OCI-M1 (cell line): ENCODE data around the gene IL36B.

ENCODE experiments used
- DNase-seq: peaks from one replicate; lab custom pipeline; 2025; lab: John Stamatoyannopoulos, UW

Gene IL36B

DNA sequence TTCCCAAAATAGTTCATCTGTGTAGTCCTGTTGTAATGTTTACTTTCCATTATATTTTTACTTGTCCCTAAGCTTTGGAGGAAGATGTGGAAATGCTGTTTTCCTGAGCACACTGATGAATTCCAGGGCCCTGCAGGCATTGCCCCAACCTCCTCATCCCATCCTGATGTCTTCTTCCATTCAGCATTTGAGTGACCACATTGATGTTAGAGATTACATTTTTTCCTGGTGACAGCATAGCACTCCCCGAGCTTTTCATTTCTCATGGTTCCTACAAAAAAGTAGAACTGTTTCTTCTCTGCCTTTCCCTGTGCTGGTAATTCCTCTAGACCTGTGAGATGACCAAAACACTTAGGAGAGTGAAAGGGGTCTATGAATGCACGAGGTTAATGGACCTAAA, 42.6 kb downstream of the IL36B start:
- no peak for DNase-seq

DNA sequence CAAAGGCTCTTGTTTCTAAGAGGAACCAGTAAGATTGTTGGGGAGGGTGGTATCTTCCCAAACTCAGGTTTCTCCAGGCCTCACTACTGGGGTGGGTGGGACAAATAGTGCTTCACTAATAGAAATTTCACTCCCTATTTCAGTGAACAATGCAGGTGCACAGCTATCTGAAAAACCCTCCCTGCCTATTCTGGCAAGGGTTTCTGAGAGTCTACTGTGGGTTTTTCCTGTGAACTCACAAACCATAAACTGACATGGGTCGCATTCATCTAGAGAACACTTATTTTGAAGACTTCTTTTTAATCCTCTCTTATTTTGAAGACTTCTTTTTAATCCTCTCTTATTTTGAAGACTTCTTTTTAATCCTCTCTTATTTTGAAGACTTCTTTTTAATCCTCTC, 43.0 kb downstream of the IL36B start:
- no peak for DNase-seq

DNA sequence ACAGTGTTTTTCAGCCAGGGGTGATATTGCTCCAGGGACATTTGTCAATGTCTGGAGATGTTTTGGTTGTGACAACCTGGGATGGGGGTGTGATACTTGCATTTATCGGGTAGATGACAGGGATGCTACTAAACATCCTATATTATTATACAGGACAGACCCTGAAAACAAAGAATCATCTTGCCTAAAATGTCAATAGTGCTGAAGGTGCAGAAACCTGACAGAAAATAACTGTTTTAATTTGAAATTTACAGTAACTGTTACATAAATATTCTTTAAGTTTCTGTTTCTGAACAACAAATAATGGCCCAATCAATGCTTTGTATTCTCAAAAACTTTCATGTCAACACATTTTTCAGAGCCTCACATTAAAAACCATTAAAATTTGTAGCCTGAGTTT, 45.4 kb downstream of the IL36B start:
- DNase-seq: no peak

DNA sequence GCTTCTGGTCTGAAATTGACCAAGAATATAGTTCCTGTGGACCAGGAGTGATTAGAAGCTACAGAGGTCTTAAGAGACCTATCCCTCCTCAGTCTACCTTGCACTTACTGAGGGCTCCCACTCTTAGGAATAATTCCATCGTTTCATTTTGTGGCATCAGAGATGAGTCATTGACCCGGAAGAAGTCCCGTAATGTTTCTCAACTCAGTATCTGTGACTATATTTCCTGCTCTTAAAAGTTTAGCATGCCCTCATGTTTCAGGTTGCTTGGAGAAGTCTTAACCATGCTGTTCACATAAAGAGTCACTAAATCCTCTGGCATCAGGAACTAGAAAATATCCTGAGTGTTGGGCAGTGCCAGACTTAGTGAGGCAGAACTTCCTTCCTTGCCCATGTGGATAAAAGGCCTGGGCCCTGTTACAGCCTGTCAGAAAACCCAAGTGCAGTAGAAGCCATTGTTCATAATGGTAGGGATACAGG, 47.6 kb downstream of the IL36B start, which contains the start of gene IL36A:
Gene IL36A, plus strand, starts transcription at position 430 of the 480 bp plus-strand sequence. CDS start 413 bp downstream, outside the sequence.
- DNase-seq: no peak

DNA sequence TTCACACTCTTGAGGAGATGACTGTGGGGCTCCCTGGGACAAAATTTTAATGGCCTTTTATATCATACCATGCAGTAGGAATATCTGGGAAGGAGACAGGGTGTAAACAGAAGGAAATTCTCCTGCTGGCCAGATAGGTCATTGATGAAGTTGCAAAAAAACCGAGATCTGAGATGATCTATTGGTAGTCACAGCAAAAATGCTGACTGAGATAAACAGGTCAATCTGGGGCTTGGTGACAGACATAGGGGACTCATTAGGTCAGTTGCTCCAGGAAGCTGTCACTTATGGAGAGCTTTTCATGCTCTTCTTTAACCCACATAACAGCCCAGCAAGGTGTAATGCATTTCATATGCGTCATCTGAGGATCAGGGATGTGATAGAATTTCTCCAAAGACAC, 50.0 kb downstream of the IL36B start:
- no peak for DNase-seq

DNA sequence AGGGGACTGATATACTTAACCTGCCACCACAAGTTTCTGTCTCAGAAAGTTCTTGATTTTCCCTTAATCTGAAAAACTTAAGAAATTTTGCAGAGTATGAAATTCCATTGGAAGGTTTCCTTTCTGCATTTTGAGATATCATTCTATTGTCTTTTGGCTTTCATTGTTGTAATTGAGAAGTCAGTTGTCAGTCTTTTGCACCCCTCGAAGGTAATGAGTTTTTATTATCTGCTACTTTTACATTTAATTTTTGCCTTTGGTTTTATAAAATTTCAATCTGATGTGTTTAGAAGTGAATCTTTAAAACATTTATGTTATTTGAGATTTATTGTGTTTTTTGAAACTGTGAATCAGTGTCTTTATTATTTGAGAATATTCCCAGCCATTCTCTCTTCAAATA, 52.2 kb downstream of the IL36B start:
- DNase-seq: peak; percentile 29

DNA sequence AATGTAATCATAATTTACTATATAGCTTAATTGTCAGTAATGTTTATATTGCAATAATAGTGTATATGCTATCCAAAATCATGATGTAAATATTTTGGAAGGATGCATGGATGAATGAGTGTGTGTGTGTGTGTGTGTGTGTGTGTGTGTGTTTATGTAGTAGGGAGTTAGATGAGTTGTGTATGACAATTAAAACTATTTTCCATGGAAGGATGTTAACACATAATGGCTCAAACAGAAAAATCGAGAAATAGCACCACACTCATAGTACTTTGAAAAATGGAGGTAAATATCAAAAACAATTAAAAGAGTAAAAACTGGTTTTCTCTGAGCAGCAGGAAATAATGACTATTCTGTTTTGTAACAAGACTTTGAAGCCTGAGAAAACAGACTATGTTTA, 55.5 kb downstream of the IL36B start:
- no peak for DNase-seq

DNA sequence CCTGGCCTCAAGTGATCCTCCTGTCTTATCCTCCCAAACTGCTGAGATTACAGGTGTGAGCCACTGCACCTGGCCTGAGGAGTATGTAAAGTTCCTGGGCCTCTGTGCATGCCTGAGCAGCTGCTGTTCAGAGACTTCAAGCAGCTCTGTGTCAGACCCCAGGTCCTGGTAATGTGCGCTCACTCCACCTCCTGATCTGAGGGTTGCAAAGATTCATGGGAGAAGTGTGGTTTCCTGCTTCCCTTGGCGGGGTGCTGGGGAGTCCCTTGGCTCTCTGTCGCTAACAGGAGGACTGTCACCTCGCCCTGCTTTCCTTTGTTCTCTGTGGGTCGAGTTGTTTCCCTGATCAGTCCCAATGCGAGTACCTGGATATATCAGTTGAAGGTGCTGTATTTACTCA, 56.0 kb downstream of the IL36B start:
- no peak for DNase-seq

DNA sequence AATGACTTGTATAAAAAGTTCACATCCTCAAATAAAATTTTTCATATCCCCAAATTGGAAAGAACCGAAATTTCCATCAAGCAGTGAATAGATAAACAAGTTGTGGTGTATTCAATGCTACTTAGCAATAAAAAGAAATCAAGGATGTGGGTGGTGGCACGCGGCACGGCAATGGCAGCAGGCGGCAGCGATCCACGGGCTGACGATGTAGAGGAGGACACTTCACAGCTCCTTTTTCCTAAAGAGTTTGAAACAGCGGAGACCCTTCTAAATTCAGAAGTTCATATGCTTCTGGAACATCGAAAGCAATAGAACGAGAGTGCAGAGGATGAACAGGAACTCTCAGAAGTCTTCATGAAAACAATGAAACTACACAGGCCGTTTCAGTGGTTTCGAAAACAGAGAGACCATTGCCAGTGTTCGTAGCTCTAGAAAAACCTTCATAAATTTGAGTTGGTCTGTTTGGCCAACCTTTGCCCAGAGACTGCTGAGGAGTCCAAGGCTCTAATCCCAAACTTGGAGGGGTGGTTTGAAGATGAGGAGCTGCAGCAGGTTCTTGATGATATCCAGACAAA, 57.2 kb downstream of the IL36B start:
- no peak for DNase-seq

DNA sequence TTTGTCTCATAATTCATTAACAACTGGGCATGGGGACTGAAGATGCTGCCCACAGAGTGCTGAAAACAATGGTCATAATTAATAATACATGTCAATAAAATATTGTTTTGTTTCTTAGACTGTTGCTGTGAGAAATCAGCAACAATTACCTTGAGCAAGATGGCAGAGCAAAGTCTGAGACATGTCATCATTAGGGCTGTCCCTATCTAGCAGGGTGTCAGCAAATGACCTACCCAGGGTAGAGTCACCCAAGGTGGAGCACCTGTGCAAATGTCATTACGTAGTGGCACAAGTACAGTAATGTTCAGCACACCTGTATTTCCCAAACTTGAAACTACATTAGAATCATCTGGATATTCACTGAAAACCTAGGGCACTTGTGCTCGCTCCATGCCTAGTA, 58.0 kb downstream of the IL36B start:
- DNase-seq: no peak

DNA sequence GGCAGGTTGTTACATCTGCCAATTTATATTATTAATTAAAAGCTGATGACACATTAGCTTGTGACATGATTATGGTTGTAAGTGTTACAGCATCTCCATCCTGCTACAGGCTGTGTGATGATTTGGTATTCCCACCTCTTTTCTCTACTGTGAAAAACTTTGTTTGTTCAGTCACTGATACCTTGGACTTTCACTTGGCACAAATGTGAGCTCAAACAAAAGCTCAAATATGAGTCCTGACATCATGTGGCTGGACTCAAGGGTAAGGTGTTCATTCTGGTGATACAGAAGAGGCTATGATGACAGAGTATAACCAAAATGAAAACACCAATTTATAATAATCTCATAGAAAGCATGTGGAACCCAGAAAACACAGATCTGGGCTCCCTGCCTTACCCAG, 58.8 kb downstream of the IL36B start:
- DNase-seq: no peak

DNA sequence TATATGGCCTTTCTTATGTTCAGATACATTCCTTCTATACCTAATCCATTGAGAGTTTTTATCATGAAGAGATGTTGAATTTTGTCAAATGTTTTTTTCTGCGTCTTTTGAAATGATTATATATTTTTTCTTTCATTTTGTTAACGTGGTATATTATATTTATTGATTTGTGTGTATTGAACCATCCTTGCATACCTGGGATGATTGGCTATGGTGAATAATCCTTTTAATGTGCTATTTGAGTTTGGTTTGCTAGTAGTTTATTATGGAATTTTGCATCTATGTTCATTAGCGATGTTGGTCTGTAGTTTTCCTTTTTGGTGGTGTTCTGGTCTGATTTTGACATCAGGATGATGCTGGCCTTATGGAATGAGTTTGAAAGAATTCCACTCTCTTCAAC, 63.1 kb downstream of the IL36B start:
- DNase-seq: no peak

DNA sequence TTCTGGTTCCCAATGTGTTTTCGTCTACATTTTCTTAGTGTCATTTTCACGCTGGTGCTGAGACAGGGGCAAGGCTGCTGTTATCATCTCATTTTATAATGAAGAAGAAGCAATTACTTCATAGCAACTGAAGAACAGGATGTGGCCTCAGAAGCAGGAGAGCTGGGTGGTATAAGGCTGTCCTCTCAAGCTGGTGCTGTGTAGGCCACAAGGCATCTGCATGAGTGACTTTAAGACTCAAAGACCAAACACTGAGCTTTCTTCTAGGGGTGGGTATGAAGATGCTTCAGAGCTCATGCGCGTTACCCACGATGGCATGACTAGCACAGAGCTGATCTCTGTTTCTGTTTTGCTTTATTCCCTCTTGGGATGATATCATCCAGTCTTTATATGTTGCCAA, 67.6 kb downstream of the IL36B start:
- no peak for DNase-seq

DNA sequence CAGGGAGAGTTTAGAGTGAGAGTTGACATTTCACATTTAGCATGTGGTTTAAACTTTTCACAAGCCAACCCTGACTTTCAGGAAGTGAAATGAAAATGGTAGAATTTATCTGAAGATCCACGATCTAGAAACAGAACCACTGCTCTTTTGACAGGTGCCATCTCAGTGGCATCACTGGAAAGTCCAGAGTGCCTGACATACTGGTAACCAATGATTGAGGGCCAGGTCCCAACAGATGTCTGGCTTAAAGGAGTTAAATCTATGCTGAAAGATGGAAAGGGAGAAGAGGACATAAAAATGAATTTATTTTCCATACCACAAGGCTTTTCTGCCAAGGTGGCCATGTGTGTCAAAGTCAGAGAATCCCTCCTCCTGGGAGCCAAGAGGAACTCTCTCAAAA, 72.1 kb downstream of the IL36B start:
- DNase-seq: no peak

DNA sequence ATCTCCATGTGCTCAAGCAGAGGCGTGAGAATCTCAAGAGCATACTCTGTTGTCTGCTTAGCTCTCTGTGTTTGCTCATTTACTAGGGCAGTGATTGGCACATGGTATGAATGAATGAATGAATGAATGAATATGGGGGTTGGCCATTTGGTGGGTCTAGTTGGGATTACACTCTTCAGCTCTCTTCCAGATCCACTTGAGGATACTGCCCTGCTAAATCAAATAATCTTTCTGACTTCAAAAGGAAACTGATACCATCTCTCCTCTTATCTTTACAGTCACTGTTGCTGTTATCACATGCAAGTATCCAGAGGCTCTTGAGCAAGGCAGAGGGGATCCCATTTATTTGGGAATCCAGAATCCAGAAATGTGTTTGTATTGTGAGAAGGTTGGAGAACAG, 72.9 kb downstream of the IL36B start:
- DNase-seq: no peak

DNA sequence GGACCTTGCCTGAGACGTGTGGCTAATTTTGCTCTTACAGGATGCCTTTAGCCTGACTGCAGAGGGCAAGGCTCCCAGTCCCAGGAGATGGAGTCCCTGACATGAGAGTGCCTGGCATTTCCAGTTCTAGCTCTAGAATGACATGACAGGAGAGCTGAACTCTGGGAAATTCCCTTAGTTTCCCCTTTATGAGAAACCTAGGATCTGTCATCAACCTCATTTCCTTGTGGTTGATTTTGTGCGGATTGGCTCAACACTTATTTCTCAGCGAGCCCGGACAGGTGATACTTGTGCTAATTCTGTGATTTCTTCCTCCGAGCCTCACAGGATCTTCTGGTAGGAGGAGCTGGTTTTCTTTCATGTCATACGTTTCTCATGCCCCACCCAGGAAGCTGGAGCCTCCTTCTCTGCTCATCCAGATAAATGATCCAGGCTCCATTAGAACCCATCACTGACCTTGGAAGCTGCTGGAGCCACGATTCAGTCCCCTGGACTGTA, 75.1 kb downstream of the IL36B start, which contains the start of gene IL36G:
Gene IL36G, plus strand, starts transcription at position 448 of the 498 bp plus-strand sequence. CDS start 633 bp downstream, outside the sequence.
- DNase-seq: no peak
